HepG2 (cell line): ENCODE data around the gene SASH1. TPM values are rescaled to one million over a fixed set of nuclear protein-coding genes. Genes with fewer than 3 reads are reported as not detected.

Source experiments
- ATAC-seq: fragments of 200-7000 bp; cut with Tn5 transposase; 3 replicates; pipeline ENCODE4 v1.9.1; 2020; ENCODE audit warnings: mild to moderate bottlenecking, moderate library complexity
- BruUV-seq: library from RNA; stranded (reverse); fragments of 400-500 nt; replicated peaks from 2 replicates; lab custom pipeline; 2021; lab: Mats Ljungman, UMichigan
- CTCF ChIA-PET: fragments of 300-600 bp; formaldehyde crosslinking; extraction: SDS; loops from one replicate; lab custom pipeline; 2021; ENCODE audit warnings: low total read pairs, inconsistent platforms, low intra/inter-chr PET ratio; lab: Yijun Ruan, JAX
- POLR2A ChIA-PET: fragments of 350-600 bp; sonication (Branson Sonifier 250); formaldehyde crosslinking; loops from one replicate; lab custom pipeline; 2020; ENCODE audit warnings: antibody characterized with exemption, inconsistent platforms; lab: Yijun Ruan, JAX
- DNase-seq: peaks from one replicate; pipeline ENCODE4 v3.0.0-alpha.2; 2015; ENCODE audit warnings: low spot score
- FAIRE-seq: peaks from 3 replicates; lab custom pipeline; 2011; peaks lifted over from hg19 to GRCh38; lab: Jason Lieb, UNC
- H2AFZ ChIP-seq: one replicate; pipeline ENCODE4 v1.6.1; 2011; ENCODE audit warnings: low read length, inconsistent platforms
- H3K27ac ChIP-seq: fragments of 300-600 bp; 3 replicates; pipeline ENCODE4 v1.8.0; 2011; ENCODE audit warnings: mixed run types, mild to moderate bottlenecking, mixed read lengths, low read length, inconsistent platforms; ENCODE audit not compliant: insufficient read depth; ENCODE audit errors: extremely low read length
- H3K27me3 ChIP-seq, 2 experiments: fragments of 200-600 bp in 1 of 2; 2 replicates in 1 of 2; 3 replicates in 1 of 2; pipeline versions ENCODE4 v1.6.0 to v1.8.0; 2011; ENCODE audit warnings: low read length in 2 of 2, mild to moderate bottlenecking in 2 of 2, moderate library complexity in 2 of 2, inconsistent platforms in 1 of 2; ENCODE audit not compliant: insufficient read depth in 2 of 2, control insufficient read depth in 1 of 2
- H3K36me3 ChIP-seq, 2 experiments: fragments of 200-600 bp in 1 of 2; replicated peaks in 1 of 2; 2 replicates in 1 of 2; 3 replicates in 1 of 2; pipeline versions ENCODE4 v1.5.1 to v1.8.0; 2011; ENCODE audit warnings: low read length in 2 of 2, inconsistent platforms in 1 of 2; ENCODE audit not compliant: insufficient read depth in 2 of 2, control insufficient read depth in 1 of 2
- H3K4me1 ChIP-seq: 2 replicates; pipeline ENCODE4 v1.5.1; 2012; ENCODE audit warnings: low read length, inconsistent platforms; ENCODE audit not compliant: insufficient read depth
- H3K4me2 ChIP-seq: 2 replicates; pipeline ENCODE4 v1.6.0; 2011; ENCODE audit warnings: low read depth, low read length, inconsistent platforms
- H3K4me3 ChIP-seq, 3 experiments: fragments of 200-600 bp in 1 of 3; sonication (generic), shearing (Covaris generic) in 1 of 3; replicated peaks in 1 of 3; 2 replicates each; pipeline ENCODE4 v1.5.1; 2011 to 2016; ENCODE audit warnings: low read length in 3 of 3, inconsistent platforms in 2 of 3, low read depth in 2 of 3, mild to moderate bottlenecking in 2 of 3, control low read depth in 1 of 3, mixed read lengths in 1 of 3; ENCODE audit not compliant: insufficient read depth in 1 of 3
- H3K79me2 ChIP-seq: one replicate; pipeline ENCODE4 v1.6.1; 2011; ENCODE audit warnings: low read length, inconsistent platforms; ENCODE audit not compliant: insufficient read depth
- H3K9ac ChIP-seq: 2 replicates; pipeline ENCODE4 v1.6.0; 2011; ENCODE audit warnings: mild to moderate bottlenecking, low read depth, low read length, inconsistent platforms; ENCODE audit not compliant: insufficient read depth
- H3K9me3 ChIP-seq: 2 replicates; pipeline ENCODE4 v1.5.1; 2012; ENCODE audit warnings: mild to moderate bottlenecking, low read length
- H4K20me1 ChIP-seq: 2 replicates; pipeline ENCODE4 v1.6.0; 2011; ENCODE audit warnings: inconsistent platforms, mild to moderate bottlenecking, low read length, moderate library complexity; ENCODE audit not compliant: insufficient read depth
- LBX2 ChIP-seq: sonication (generic); formaldehyde crosslinking; IDR thresholded peaks from 2 replicates; pipeline ENCODE4 v1.5.0; 2020; ENCODE audit warnings: missing genetic modification reagents, mild to moderate bottlenecking, borderline replicate concordance
- ZNF547 ChIP-seq: sonication (generic); formaldehyde crosslinking; IDR thresholded peaks from 2 replicates; pipeline ENCODE4 v1.5.1; 2020; ENCODE audit warnings: mild to moderate bottlenecking, missing genetic modification reagents
- WGBS: methylation state at CpG from one replicate; pipeline ENCODE4 v1.1.6; 2017; ENCODE audit warnings: low lambda C conversion rate; 5-methylcytosine and 5-hydroxymethylcytosine counted together
- in situ Hi-C: cut with HindIII; loops from 2 replicates; pipeline ENCODE4 v1.10.0; 2017; ENCODE audit warnings: low pct_unique_long_range_greater_than_20kb; ENCODE audit not compliant: extremely low pct_ligation_motif_present
- intact Hi-C: fragments of 100-400 bp; cut with micrococcal nuclease; formaldehyde crosslinking; loops from one replicate; pipeline ENCODE4 v1.10.0; 2022; ENCODE audit not compliant: unreplicated experiment
- polyA plus RNA-seq, 8 experiments: library from polyadenylated mRNA; depleted of rRNA in 3 of 8; stranded (reverse) in 7 of 8; unstranded in 1 of 8; fragments of >200 nt; fragmentation: Illumina TruSeq in 4 of 8; extraction: Trizol in 4 of 8; gene quantifications; 2 replicates each; pipeline versions ENCODE4 v1.2.1 to v1.2.3, GENCODE V29; 2011 to 2016; ENCODE audit warnings: low read depth in 4 of 8, missing spikeins in 1 of 8, mixed read lengths in 1 of 8; ENCODE audit not compliant: insufficient read depth in 1 of 8
- total RNA-seq, 5 experiments: library from RNA; depleted of rRNA; stranded (reverse); fragments of >200 nt; fragmentation: Illumina TruSeq; extraction: Trizol; gene quantifications; 2 replicates each; pipeline ENCODE4 v1.2.3, GENCODE V29; 2016; ENCODE audit warnings: low read depth in 1 of 5
- TF ChIP-seq, protein P1 (sequence below): sonication (generic); formaldehyde crosslinking; IDR thresholded peaks from 2 replicates; pipeline ENCODE4 v1.5.0; 2020; ENCODE audit warnings: mild to moderate bottlenecking, missing genetic modification reagents
- TF ChIP-seq, protein P2 (sequence below): sonication (generic); formaldehyde crosslinking; conservative IDR thresholded peaks from 2 replicates; pipeline ENCODE4 v1.4.0; 2020; ENCODE audit warnings: missing genetic modification reagents

SASH1 gene
- total and polyA plus RNA-seq, 2 of the 13 experiments (the other 11 are each of a cell fraction or from before 2014, with no cell fraction given): 7.5 to 8.2 TPM

DNA sequence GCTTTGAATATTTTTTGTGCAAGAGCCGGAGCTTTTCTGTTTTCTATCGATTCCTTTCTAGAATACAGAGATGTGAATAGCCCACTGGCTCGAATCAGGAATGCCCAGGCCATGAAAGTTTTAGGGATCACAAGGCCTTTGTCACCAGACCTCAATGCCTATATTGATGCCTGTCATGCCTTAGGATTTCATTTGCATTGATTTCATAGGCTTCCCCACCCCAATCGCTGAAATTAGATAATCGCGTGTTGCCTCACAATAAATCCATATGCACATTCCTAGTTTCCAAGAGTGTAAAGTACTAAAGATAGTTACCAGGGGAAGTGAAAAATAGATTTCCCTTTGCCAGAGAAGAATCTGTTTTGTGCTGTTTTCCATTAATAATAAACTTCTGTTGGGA, 150.8 kb downstream of the SASH1 start:
- ATAC-seq: no peak
- H3K4me3 ChIP-seq: no peak overlapping the region
- CTCF ChIA-PET: no interaction called here
- H3K4me1 ChIP-seq: no peaks in the 10 kb centered on the region
- no peaks in the 10 kb centered on the region for H4K20me1 ChIP-seq
- in situ Hi-C loops (no loop called here), intact Hi-C loops (no loop called here)
- TF ChIP-seq ZNF547 (CRISPR knock-in tag) (no peak), LBX2 (CRISPR knock-in tag) (no peak)
- TF ChIP-seq, protein P1, sequence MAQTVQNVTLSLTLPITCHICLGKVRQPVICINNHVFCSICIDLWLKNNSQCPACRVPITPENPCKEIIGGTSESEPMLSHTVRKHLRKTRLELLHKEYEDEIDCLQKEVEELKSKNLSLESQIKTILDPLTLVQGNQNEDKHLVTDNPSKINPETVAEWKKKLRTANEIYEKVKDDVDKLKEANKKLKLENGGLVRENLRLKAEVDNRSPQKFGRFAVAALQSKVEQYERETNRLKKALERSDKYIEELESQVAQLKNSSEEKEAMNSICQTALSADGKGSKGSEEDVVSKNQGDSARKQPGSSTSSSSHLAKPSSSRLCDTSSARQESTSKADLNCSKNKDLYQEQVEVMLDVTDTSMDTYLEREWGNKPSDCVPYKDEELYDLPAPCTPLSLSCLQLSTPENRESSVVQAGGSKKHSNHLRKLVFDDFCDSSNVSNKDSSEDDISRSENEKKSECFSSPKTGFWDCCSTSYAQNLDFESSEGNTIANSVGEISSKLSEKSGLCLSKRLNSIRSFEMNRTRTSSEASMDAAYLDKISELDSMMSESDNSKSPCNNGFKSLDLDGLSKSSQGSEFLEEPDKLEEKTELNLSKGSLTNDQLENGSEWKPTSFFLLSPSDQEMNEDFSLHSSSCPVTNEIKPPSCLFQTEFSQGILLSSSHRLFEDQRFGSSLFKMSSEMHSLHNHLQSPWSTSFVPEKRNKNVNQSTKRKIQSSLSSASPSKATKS (CRISPR knock-in tag): 0 out of 2 replicates have a peak, but pooled peaks have one; percentile 40
- TF ChIP-seq, protein P2, sequence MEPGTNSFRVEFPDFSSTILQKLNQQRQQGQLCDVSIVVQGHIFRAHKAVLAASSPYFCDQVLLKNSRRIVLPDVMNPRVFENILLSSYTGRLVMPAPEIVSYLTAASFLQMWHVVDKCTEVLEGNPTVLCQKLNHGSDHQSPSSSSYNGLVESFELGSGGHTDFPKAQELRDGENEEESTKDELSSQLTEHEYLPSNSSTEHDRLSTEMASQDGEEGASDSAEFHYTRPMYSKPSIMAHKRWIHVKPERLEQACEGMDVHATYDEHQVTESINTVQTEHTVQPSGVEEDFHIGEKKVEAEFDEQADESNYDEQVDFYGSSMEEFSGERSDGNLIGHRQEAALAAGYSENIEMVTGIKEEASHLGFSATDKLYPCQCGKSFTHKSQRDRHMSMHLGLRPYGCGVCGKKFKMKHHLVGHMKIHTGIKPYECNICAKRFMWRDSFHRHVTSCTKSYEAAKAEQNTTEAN (CRISPR knock-in tag): no peak
- POLR2A ChIA-PET: no interaction called here
- no peak overlapping the region for H3K27ac ChIP-seq
- DNase-seq: no peak
- H3K79me2 ChIP-seq: no peaks in the 10 kb centered on the region
- H2AFZ ChIP-seq: no peak overlapping the region
- H3K27me3 ChIP-seq: no peaks in the 10 kb centered on the region
- FAIRE-seq: no peak
- BruUV-seq: no TSS peak
- no peaks in the 10 kb centered on the region for H3K9me3 ChIP-seq
- no peaks in the 10 kb centered on the region; a peak in 1 of 5 replicates for H3K36me3 ChIP-seq
- over 99% methylated on average over 6 of the region's 6 CpGs for WGBS
- no peak overlapping the region for H3K4me2 ChIP-seq
- H3K9ac ChIP-seq: no peak overlapping the region
